GM18519 (cell line): Measurements from ENCODE around the gene CDK14.
"Not testable (repeated sequence)": the region's sequence is repeated elsewhere in the genome, so short reads cannot be mapped to it uniquely, and the experiment has no call there.

ENCODE experiments used
- ATAC-seq: cut with Tn5 transposase; IDR thresholded peaks from one replicate; pipeline ENCODE4 v1.9.1; 2021; ENCODE audit warnings: mild to moderate bottlenecking, moderate library complexity; ENCODE audit not compliant: unreplicated experiment, low FRiP score

CDK14 gene

GRCh38 chr7:90876701-90877100 lies 280.6 kb downstream of the CDK14 start:
- ATAC-seq, result no peak

- no peak for ATAC-seq
Measured at GRCh38 chr7:90877201-90877600, 281.1 kb downstream of the CDK14 start.

GRCh38 chr7:90879924-90880323 lies 283.8 kb downstream of the CDK14 start:
- no peak for ATAC-seq

- ATAC-seq, result no peak
Measured at GRCh38 chr7:90886416-90886815, 290.3 kb downstream of the CDK14 start.

DNA sequence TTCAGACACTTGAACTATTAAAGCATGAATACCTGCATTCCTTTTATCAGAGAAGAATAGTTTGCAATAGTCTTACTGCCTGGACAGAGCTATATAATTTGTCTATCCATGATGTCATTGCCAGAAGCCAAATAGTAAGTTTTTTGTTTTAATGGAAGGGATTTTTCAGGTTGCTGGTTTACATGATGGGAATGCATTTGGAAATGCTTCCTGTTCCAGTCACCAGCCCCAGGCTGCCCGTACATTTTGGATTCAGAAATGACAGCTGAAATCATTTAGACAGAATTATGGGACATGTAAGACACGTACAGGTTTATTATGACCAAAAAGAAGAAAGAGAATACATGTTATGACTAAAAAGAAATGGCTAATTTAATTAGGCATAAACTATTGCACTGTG lies 293.1 kb downstream of the CDK14 start:
- no peak for ATAC-seq

- ATAC-seq, result no peak
Measured at GRCh38 chr7:90889644-90890043, 293.5 kb downstream of the CDK14 start.

- no peak for ATAC-seq
Measured at GRCh38 chr7:90891529-90891928, 295.4 kb downstream of the CDK14 start.

DNA sequence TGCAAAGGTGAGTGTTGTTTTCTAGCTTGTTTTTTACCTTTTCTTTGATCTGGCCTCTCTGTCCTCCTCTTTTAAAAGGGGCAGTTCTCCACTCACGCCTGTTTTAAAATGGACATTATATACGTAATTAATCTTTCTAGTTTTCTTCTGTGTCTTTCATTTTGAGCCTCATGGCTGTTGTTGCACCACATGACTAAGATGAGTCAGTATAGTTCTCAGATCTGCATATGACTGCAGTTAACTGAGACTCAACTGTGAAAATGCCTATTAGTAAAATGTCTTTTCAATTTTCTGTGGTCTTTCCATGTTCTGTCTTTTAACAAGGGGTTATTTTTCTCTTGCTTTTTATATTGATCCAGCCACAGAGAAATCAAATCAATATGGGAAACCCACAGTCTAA lies 296.1 kb downstream of the CDK14 start:
- peak; percentile 83 for ATAC-seq

- no peak for ATAC-seq
Measured at GRCh38 chr7:90894122-90894521, 298.0 kb downstream of the CDK14 start.

- ATAC-seq, result no peak
Measured at GRCh38 chr7:90896458-90896857, 300.3 kb downstream of the CDK14 start.

DNA sequence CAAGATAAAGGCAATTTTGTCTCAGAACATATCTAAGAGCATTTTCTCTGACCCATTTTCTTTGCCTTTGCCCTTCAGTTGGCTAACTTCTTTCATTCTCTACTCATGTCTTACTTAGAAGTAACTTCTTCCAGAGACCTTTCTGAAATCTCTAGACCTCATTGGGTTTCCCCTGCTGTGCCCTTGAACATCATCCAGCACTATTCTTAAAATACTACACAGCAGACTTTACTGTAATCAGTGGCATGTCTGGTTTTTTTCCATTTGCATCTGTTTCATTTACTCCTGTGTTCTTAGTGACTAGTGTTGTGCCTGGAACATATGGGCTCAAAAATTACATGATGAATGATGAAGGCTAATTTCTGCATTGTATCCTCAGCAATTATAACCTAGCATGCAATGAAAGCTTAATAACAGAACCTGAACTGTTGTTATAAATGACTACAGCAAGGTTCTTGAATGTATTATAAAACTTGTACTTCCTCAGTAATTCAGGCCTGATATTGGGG lies 301.9 kb downstream of the CDK14 start:
- ATAC-seq, result no peak

GRCh38 chr7:90900628-90901356 lies 304.7 kb downstream of the CDK14 start:
- no peak for ATAC-seq

GRCh38 chr7:90903841-90904240 lies 307.7 kb downstream of the CDK14 start:
- no peak for ATAC-seq

- ATAC-seq, result no peak
Measured at GRCh38 chr7:90910136-90910535, 314.0 kb downstream of the CDK14 start.

- ATAC-seq, result no peak
Measured at GRCh38 chr7:90916319-90916718, 320.2 kb downstream of the CDK14 start.

GRCh38 chr7:90917539-90917938 lies 321.4 kb downstream of the CDK14 start:
- ATAC-seq, result no peak

- ATAC-seq, result no peak
Measured at GRCh38 chr7:90918303-90918702, 322.2 kb downstream of the CDK14 start.

DNA sequence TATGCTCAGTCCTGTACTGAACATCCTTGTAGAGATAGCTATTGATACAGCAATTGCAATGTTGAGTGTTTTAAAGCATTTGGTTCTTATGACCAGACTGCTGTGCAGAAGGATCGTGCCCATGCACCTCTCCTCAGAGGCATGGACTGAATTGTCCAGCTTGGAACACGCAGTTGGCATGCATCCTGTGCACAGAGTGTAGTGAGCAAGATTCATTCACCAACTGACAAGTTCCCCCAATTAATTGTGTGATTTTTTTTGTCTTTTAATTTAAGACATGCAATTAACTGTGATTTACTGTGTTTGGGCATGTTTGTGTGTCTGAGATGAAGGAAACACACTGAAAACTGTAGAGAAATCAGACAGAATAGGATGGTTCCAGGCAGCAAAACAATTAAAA lies 323.7 kb downstream of the CDK14 start:
- ATAC-seq, result no peak

- no peak for ATAC-seq
Measured at GRCh38 chr7:90920336-90920735, 324.2 kb downstream of the CDK14 start.

- ATAC-seq, result no peak
Measured at GRCh38 chr7:90923541-90923997, 327.4 kb downstream of the CDK14 start.

GRCh38 chr7:90928700-90929424 lies 332.7 kb downstream of the CDK14 start:
- ATAC-seq, result not testable (repeated sequence)
